H1 (cell line): ENCODE results near the gene CDH19.

Experiments
- CBX5 ChIP-seq: fragments of 300-800, 300-1000 bp; sonication (generic); IDR thresholded peaks from 2 replicates; pipeline ENCODE4 v1.7.1; 2016; ENCODE audit warnings: antibody characterized with exemption, low read length, low read depth
- EP300 ChIP-seq, 2 experiments: IDR thresholded peaks; 1 replicate in 1 of 2; 2 replicates in 1 of 2; pipeline ENCODE4 v1.6.1; 2011 to 2012; ENCODE audit warnings: low read depth in 2 of 2, low read length in 2 of 2, mild to moderate bottlenecking in 2 of 2, borderline replicate concordance in 1 of 2, inconsistent platforms in 1 of 2, moderate library complexity in 1 of 2
- EZH2 ChIP-seq: fragments of 200-600 bp; sonication (generic); IDR thresholded peaks from 2 replicates; pipeline ENCODE4 v1.7.1; 2012; ENCODE audit warnings: low read depth, mild to moderate bottlenecking, moderate library complexity, low read length, inconsistent platforms; ENCODE audit not compliant: severe bottlenecking
- JUN ChIP-seq: IDR thresholded peaks from 2 replicates; pipeline ENCODE4 v1.6.1; 2011; ENCODE audit warnings: low read depth, mild to moderate bottlenecking, improper control_type of control experiment, low read length
- KDM1A ChIP-seq: fragments of 200-600, 300-600 bp; sonication (generic); IDR thresholded peaks from 2 replicates; pipeline ENCODE4 v1.7.1; 2016; ENCODE audit warnings: mild to moderate bottlenecking, low read length, borderline replicate concordance
- POLR2A ChIP-seq, 2 experiments: IDR thresholded peaks; 1 replicate in 1 of 2; 2 replicates in 1 of 2; pipeline ENCODE4 v1.6.1; 2011; ENCODE audit warnings: low read depth in 2 of 2, low read length in 2 of 2, mild to moderate bottlenecking in 2 of 2; ENCODE audit errors: control extremely low read depth in 1 of 2
- POLR2AphosphoS5 ChIP-seq: IDR thresholded peaks from 2 replicates; pipeline ENCODE4 v1.6.1; 2011; ENCODE audit warnings: low read depth, low read length
- RFX5 ChIP-seq: IDR thresholded peaks from 2 replicates; pipeline ENCODE4 v1.6.1; 2011; ENCODE audit warnings: low read depth, low read length, improper control_type of control experiment, borderline replicate concordance
- RXRA ChIP-seq: IDR thresholded peaks from 2 replicates; pipeline ENCODE4 v1.6.1; 2011; ENCODE audit warnings: low read depth, mild to moderate bottlenecking, low read length, moderate library complexity; ENCODE audit not compliant: insufficient read depth
- SIN3A ChIP-seq, 2 experiments: IDR thresholded peaks in 1 of 2; conservative IDR thresholded peaks in 1 of 2; 2 replicates each; pipeline ENCODE4 v1.6.1; 2011 to 2012; ENCODE audit warnings: low read length in 2 of 2, improper control_type of control experiment in 1 of 2, low read depth in 1 of 2, mild to moderate bottlenecking in 1 of 2
- TAF1 ChIP-seq: IDR thresholded peaks from 2 replicates; pipeline ENCODE4 v1.6.1; 2011; ENCODE audit warnings: mild to moderate bottlenecking, low read depth, low read length
- TEAD4 ChIP-seq: IDR thresholded peaks from 2 replicates; pipeline ENCODE4 v1.6.1; 2012; ENCODE audit warnings: low read depth, low read length, inconsistent platforms, mixed read lengths
- TF ChIP-seq, protein P1 (sequence below), 3 experiments: IDR thresholded peaks; 1 replicate in 2 of 3; 2 replicates in 1 of 3; pipeline versions ENCODE4 v1.5.1 to v1.6.1; 2011; ENCODE audit warnings: low read length in 3 of 3, mild to moderate bottlenecking in 3 of 3, inconsistent platforms in 2 of 3, low read depth in 1 of 3, moderate library complexity in 1 of 3; ENCODE audit not compliant: insufficient read depth in 1 of 3; ENCODE audit errors: control extremely low read depth in 1 of 3
- TF ChIP-seq, protein P2 (sequence below): IDR thresholded peaks from 2 replicates; pipeline ENCODE4 v1.6.1; 2011; ENCODE audit warnings: low read depth, mild to moderate bottlenecking, low read length; ENCODE audit not compliant: insufficient read depth

DNA sequence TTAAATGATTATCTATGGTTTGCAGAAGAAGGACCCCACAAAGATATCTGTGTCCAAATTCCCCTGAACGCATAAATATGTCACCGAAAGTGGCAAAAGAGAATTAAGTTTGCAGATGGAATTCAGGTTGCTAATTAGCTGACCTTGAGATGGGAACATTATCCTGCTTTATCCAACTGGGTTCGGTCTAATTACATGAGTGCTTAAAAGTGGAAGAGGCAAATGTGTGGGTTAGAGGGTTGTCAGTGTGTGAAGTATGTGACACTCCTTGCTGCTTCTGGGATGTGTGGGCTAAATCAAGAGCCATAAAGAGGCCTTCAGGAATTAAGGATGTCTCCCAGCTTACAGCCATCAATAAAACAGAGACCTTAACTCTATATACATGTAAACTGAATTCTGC is 53.5 kb downstream of the CDH19 start:
- TF ChIP-seq TEAD4 (no peak), TAF1 (no peak), EZH2 (no peak), RXRA (no peak), KDM1A (no peak), POLR2A (IDR thresholded peaks at IDR 0.05; ENCODE audit: control extremely low read depth in 1 of 2, low read depth in 2 of 2, low read length in 2 of 2) (no peak), CBX5 (no peak), EP300 (IDR thresholded peaks at IDR 0.05; ENCODE audit: borderline replicate concordance in 1 of 2, low read depth in 2 of 2, low read length in 2 of 2) (no peak), SIN3A (conservative IDR thresholded peaks at IDR 0.05 in 1 of 2, IDR thresholded peaks at IDR 0.05 in 1 of 2; ENCODE audit: low read depth in 1 of 2, low read length in 2 of 2) (no peak), POLR2AphosphoS5 (no peak), JUN (no peak), RFX5 (no peak)
- TF ChIP-seq, protein P1, sequence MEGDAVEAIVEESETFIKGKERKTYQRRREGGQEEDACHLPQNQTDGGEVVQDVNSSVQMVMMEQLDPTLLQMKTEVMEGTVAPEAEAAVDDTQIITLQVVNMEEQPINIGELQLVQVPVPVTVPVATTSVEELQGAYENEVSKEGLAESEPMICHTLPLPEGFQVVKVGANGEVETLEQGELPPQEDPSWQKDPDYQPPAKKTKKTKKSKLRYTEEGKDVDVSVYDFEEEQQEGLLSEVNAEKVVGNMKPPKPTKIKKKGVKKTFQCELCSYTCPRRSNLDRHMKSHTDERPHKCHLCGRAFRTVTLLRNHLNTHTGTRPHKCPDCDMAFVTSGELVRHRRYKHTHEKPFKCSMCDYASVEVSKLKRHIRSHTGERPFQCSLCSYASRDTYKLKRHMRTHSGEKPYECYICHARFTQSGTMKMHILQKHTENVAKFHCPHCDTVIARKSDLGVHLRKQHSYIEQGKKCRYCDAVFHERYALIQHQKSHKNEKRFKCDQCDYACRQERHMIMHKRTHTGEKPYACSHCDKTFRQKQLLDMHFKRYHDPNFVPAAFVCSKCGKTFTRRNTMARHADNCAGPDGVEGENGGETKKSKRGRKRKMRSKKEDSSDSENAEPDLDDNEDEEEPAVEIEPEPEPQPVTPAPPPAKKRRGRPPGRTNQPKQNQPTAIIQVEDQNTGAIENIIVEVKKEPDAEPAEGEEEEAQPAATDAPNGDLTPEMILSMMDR (IDR thresholded peaks at IDR 0.05; ENCODE audit: control extremely low read depth in 1 of 3, insufficient read depth in 1 of 3, low read depth in 1 of 3, low read length in 3 of 3) = no peak
- TF ChIP-seq, protein P2, sequence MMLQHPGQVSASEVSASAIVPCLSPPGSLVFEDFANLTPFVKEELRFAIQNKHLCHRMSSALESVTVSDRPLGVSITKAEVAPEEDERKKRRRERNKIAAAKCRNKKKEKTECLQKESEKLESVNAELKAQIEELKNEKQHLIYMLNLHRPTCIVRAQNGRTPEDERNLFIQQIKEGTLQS = no peak
